Kidney (tissue), 14 donors: ENCODE results near the gene HOXA3. TPM values are rescaled to one million over a fixed set of nuclear protein-coding genes. Genes with fewer than 3 reads are reported as not detected.

Experiments used
- DNase-seq, 5 donors: peaks; one replicate each; pipeline ENCODE4 v3.0.0-alpha.2; 2013 to 2020
- FAIRE-seq: peaks from 2 replicates; lab custom pipeline; 2012; peaks lifted over from hg19 to GRCh38; lab: Jason Lieb, UNC
- H3K27ac ChIP-seq, 2 donors: one replicate each; pipeline ENCODE4 v1.7.0; 2013; ENCODE audit warnings: low read depth in 2 of 2, low read length in 2 of 2, inconsistent platforms in 1 of 2
- H3K27me3 ChIP-seq: one replicate; pipeline ENCODE4 v1.7.1; 2013; ENCODE audit warnings: low read length, inconsistent platforms; ENCODE audit not compliant: control insufficient read depth, insufficient read depth
- H3K36me3 ChIP-seq, 3 donors: one replicate each; pipeline versions ENCODE4 v1.7.0 to v1.7.1; 2013; ENCODE audit warnings: low read length in 3 of 3, control low read depth in 1 of 3, inconsistent platforms in 1 of 3; ENCODE audit not compliant: insufficient read depth in 3 of 3, control insufficient read depth in 2 of 3
- H3K4me1 ChIP-seq, 3 donors: one replicate each; pipeline versions ENCODE4 v1.7.0 to v1.7.1; 2013; ENCODE audit warnings: low read length in 3 of 3, inconsistent platforms in 1 of 3, low read depth in 1 of 3; ENCODE audit not compliant: control insufficient read depth in 2 of 3, insufficient read depth in 2 of 3
- H3K4me3 ChIP-seq, 3 donors: one replicate each; pipeline versions ENCODE4 v1.7.0 to v1.8.1; 2013; ENCODE audit warnings: low read length in 3 of 3, control low read depth in 1 of 3, inconsistent platforms in 1 of 3
- H3K9ac ChIP-seq, 3 donors: one replicate each; pipeline versions ENCODE4 v1.7.0 to v1.7.1; 2013; ENCODE audit warnings: low read length in 3 of 3, control low read depth in 1 of 3, inconsistent platforms in 1 of 3
- H3K9me3 ChIP-seq, 3 donors: one replicate each; pipeline versions ENCODE4 v1.7.0 to v1.7.1; 2013; ENCODE audit warnings: low read length in 3 of 3, control low read depth in 1 of 3, inconsistent platforms in 1 of 3; ENCODE audit not compliant: control insufficient read depth in 2 of 3, insufficient read depth in 1 of 3
- intact Hi-C: fragments of 100-400 bp; cut with DNase I; formaldehyde crosslinking; loops from one replicate; pipeline ENCODE4 v1.11.1; 2022
- polyA plus RNA-seq: library from polyadenylated mRNA; stranded (reverse); fragments of 350-450 nt; fragmentation: Illumina TruSeq; extraction: RNeasy Lipid Tissue Mini Kit (QIAGEN cat#74804); gene quantifications from one replicate; pipeline ENCODE4 v1.2.3, GENCODE V29; 2014; ENCODE audit warnings: low read depth, low replicate concordance; ENCODE audit not compliant: insufficient read depth
- total RNA-seq: library from RNA; stranded (reverse); fragmentation: NEBNext Ultra II Directional; extraction: Animal tissue kit (Norgen Biotek cat#: 25700); gene quantifications from one replicate; pipeline ENCODE4 v1.2.1, GENCODE V29; 2021
- TF ChIP-seq, protein P1 (sequence below): IDR thresholded peaks from 3 replicates; pipeline ENCODE4 v1.5.1; 2012; ENCODE audit warnings: mild to moderate bottlenecking, moderate library complexity, borderline replicate concordance; ENCODE audit not compliant: insufficient read depth; ENCODE audit errors: extremely low read depth
- donor health status: control.
- donor health status: control.
- donor health status: control.
- donor health status: control.
- donor health status: control.
- donor health status: DM: yes; HTN: yes; CAD: no.
- donor health status: Normal renal cell carcinoma (clear cell type).

Gene HOXA3
- total and polyA plus RNA-seq, 2 donors from 2014 or later: 6.3 to 21.2 TPM

DNA sequence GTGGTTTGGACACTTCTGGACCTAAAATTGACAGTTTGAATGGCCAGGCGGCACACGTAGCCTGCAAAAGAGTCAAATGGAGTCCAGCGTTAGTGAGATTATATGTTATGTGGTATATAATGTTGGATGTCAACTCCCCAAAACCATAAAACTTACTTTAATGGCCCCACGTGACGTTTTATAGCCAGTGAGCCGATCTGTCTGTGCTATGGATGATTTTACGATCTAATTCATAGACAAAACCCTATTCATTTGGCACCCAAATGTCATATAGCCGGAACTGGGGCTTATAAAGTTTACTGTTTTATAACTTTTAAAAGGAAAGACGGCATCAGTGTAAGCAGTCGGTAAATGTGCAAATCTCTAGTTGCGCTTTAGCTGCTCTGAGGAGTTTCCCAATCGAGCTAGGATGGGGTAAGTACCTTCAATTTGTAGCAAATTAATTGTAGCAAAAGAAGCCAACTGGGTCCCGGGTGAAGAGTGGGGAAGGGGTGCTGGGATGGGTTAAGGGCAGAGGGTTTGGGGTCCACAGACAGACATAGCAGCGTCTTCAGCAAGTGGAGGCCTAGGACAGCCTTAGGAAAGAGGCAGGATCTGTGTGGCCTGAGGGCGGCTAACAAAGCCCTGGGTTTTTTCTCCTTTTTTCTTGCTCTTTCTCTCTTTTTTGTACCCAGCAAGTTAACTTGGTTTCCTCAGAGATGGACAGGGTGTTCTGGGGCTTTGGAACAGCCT lies 12.1 kb downstream of the HOXA3 start:
- TF ChIP-seq, protein P1, sequence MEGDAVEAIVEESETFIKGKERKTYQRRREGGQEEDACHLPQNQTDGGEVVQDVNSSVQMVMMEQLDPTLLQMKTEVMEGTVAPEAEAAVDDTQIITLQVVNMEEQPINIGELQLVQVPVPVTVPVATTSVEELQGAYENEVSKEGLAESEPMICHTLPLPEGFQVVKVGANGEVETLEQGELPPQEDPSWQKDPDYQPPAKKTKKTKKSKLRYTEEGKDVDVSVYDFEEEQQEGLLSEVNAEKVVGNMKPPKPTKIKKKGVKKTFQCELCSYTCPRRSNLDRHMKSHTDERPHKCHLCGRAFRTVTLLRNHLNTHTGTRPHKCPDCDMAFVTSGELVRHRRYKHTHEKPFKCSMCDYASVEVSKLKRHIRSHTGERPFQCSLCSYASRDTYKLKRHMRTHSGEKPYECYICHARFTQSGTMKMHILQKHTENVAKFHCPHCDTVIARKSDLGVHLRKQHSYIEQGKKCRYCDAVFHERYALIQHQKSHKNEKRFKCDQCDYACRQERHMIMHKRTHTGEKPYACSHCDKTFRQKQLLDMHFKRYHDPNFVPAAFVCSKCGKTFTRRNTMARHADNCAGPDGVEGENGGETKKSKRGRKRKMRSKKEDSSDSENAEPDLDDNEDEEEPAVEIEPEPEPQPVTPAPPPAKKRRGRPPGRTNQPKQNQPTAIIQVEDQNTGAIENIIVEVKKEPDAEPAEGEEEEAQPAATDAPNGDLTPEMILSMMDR: no peak
- Histone ChIP-seq H3K9me3 (no peaks in the 10 kb centered on the region), H3K27me3 (no peaks in the 10 kb centered on the region), H3K4me3 (peak overlapping the region; percentile 38 to 89 (median 45)), H3K9ac (peak overlapping the region; percentile 61 to 97 (median 64)), H3K36me3 (peaks cover 2 to 16% (median 7%) of the 10 kb centered on the region in 3 donors), H3K4me1 (peaks cover 9 to 27% (median 13%) of the 10 kb centered on the region in 3 donors), H3K27ac (peak overlapping the region; percentile 76 to 97)
- FAIRE-seq: no peak
- intact Hi-C loops: no loop called here
- peak in 3 of 5 donors; percentile 62 to 92 (median 68) for DNase-seq

- peak overlapping the region; percentile 61 to 97 (median 64) for H3K9ac ChIP-seq
- intact Hi-C loops: no loop called here
- no peak for FAIRE-seq
Observed at GRCh38 chr7:27139334-27140125, 12.9 kb downstream of the HOXA3 start.

GRCh38 chr7:27138985-27139333 lies 13.4 kb downstream of the HOXA3 start:
- peaks cover 9 to 33% (median 16%) of the 10 kb centered on the region in 3 donors for H3K4me1 ChIP-seq
- TF ChIP-seq, protein P1: no peak
- H3K27me3 ChIP-seq: no peaks in the 10 kb centered on the region
- peak overlapping the region in 2 of 3 donors; percentile 37 to 89 for H3K4me3 ChIP-seq
- peak in 1 of 5 donors; percentile 79 for DNase-seq
- peak overlapping the region; percentile 15 to 97 (median 28) for H3K9ac ChIP-seq
- H3K36me3 ChIP-seq: peaks cover 2 to 16% (median 7%) of the 10 kb centered on the region in 3 donors
- no peak for FAIRE-seq
- peak overlapping the region; percentile 76 to 97 for H3K27ac ChIP-seq
- no peaks in the 10 kb centered on the region for H3K9me3 ChIP-seq
- intact Hi-C loops: no loop called here

More at GRCh38 chr7:27139334-27140125, 12.9 kb downstream of the HOXA3 start:
- peaks cover 9 to 31% (median 13%) of the 10 kb centered on the region in 3 donors for H3K4me1 ChIP-seq
- peak overlapping the region; percentile 38 to 89 (median 45) for H3K4me3 ChIP-seq
- peak in 3 of 5 donors; percentile 69 to 87 (median 79) for DNase-seq
- TF ChIP-seq, protein P1: no peak
- peak overlapping the region; percentile 76 to 97 for H3K27ac ChIP-seq
- peaks cover 2 to 16% (median 7%) of the 10 kb centered on the region in 3 donors for H3K36me3 ChIP-seq
- no peaks in the 10 kb centered on the region for H3K27me3 ChIP-seq
- no peaks in the 10 kb centered on the region for H3K9me3 ChIP-seq
